Osteocyte (in vitro differentiated cells): ENCODE data around the gene SH3PXD2A. TPM values are rescaled to one million over a fixed set of nuclear protein-coding genes. Genes with fewer than 3 reads are reported as not detected.

Experiments used
- DNase-seq: peaks from one replicate; pipeline ENCODE4 v3.0.0; 2021; ENCODE audit warnings: mixed read lengths; ENCODE audit not compliant: unreplicated experiment; ENCODE audit errors: extremely low spot score
- H3K27ac Mint-ChIP-seq: one replicate; pipeline ENCODE4 v1.8.0; 2021; ENCODE audit warnings: mild to moderate bottlenecking, mixed read lengths; ENCODE audit not compliant: unreplicated experiment
- H3K27me3 Mint-ChIP-seq: one replicate; pipeline ENCODE4 v1.8.0; 2021; ENCODE audit warnings: mixed read lengths; ENCODE audit not compliant: unreplicated experiment
- H3K36me3 Mint-ChIP-seq: one replicate; pipeline ENCODE4 v1.8.0; 2021; ENCODE audit warnings: mixed read lengths; ENCODE audit not compliant: unreplicated experiment
- H3K4me1 Mint-ChIP-seq: one replicate; pipeline ENCODE4 v1.8.0; 2021; ENCODE audit warnings: mixed read lengths; ENCODE audit not compliant: unreplicated experiment
- H3K4me3 Mint-ChIP-seq: one replicate; pipeline ENCODE4 v1.8.0; 2021; ENCODE audit warnings: mild to moderate bottlenecking, moderate library complexity, mixed read lengths; ENCODE audit not compliant: unreplicated experiment
- H3K9me3 Mint-ChIP-seq: one replicate; pipeline ENCODE4 v1.8.0; 2021; ENCODE audit warnings: mixed read lengths; ENCODE audit not compliant: unreplicated experiment
- total RNA-seq: library from RNA; stranded (reverse); gene quantifications from 2 replicates; pipeline ENCODE4 v1.2.1, GENCODE V29; 2021
- TF ChIP-seq, protein P1 (sequence below): fragments of 200-600 bp; sonication (generic); IDR thresholded peaks from 2 replicates; pipeline ENCODE4 v1.5.0; 2021; ENCODE audit warnings: antibody characterized with exemption, mild to moderate bottlenecking, moderate library complexity

The SH3PXD2A gene
- total RNA-seq, 1 donor from 2014 or later = 43.0 TPM

GRCh38 chr10:103564116-103564501, 291.3 kb downstream of the SH3PXD2A start:
- H3K4me1 Mint-ChIP-seq = peaks cover 9% of the 10 kb centered on the region

DNA sequence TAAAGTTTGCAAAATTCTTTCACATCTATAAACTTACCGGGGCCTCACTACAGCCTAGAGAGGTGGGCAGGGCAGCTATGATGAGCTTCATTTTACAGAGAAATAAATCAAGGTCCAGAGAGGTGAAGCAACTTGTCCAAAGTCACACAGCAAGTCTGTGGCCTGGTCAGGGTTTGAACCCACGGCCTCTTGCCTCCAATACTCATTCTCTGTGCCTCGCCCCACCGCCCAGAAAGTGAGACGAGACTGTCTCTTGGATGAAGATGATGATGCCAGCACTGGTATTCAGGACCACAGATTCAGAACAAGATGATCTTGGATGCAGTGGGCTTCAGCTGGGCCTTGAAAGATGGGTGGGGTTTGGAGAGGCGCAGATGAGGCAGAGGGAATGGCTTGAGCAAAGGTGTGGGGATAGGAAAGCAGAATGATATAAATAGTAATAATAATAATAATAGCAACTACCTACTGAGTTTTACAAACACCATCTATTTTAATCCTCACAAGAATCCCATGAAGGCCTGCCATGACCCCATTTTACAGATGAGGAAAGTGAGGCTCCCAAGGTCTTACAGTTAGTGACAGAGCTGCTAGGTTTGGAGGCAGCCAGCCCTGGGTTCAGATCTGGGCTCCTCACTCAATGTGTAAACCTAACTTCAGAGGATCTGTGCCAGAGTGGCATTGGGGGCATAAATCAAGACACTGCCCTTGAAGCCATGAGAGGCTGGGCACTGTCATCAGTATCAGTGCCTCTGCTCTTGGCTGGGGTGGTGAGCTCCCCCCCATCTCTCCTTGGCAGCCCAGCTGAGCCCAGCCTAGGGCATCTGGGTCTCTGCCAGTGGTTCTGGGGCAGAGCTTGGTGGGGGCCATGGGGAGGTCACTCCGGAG, 291.9 kb downstream of the SH3PXD2A start:
- Mint-ChIP-seq H3K27ac (no peak overlapping the region), H3K36me3 (no peaks in the 10 kb centered on the region), H3K4me3 (no peak overlapping the region), H3K9me3 (no peaks in the 10 kb centered on the region), H3K27me3 (peaks cover 28% of the 10 kb centered on the region), H3K4me1 (peaks cover 9% of the 10 kb centered on the region)
- TF ChIP-seq, protein P1, sequence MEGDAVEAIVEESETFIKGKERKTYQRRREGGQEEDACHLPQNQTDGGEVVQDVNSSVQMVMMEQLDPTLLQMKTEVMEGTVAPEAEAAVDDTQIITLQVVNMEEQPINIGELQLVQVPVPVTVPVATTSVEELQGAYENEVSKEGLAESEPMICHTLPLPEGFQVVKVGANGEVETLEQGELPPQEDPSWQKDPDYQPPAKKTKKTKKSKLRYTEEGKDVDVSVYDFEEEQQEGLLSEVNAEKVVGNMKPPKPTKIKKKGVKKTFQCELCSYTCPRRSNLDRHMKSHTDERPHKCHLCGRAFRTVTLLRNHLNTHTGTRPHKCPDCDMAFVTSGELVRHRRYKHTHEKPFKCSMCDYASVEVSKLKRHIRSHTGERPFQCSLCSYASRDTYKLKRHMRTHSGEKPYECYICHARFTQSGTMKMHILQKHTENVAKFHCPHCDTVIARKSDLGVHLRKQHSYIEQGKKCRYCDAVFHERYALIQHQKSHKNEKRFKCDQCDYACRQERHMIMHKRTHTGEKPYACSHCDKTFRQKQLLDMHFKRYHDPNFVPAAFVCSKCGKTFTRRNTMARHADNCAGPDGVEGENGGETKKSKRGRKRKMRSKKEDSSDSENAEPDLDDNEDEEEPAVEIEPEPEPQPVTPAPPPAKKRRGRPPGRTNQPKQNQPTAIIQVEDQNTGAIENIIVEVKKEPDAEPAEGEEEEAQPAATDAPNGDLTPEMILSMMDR = no peak
- DNase-seq = no peak

More at GRCh38 chr10:103564116-103564501, 291.3 kb downstream of the SH3PXD2A start:
- no peaks in the 10 kb centered on the region for H3K9me3 Mint-ChIP-seq
- peaks cover 27% of the 10 kb centered on the region for H3K27me3 Mint-ChIP-seq
- TF ChIP-seq, protein P1 = no peak
- no peaks in the 10 kb centered on the region for H3K36me3 Mint-ChIP-seq
- H3K27ac Mint-ChIP-seq = no peak overlapping the region
- DNase-seq = no peak
- no peak overlapping the region for H3K4me3 Mint-ChIP-seq

DNA sequence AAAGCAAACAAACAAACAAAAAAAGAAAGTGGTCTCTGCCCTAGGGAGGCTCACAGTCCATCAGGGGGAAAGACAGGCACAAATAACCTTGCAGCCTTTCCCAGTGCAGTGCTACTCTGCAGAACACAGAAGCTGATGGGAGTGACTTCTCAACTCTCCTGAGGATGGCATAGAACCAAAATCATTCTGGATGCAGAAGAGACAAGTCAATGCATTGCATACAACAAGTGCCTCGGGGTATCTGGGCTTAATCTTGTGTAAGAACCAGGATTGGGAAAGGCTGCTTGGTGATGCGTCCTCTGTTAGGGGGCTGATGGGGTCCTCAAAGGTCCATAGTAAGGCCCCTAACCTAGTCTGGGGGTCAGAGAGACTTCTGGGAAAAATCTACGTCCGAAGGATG, 293.0 kb downstream of the SH3PXD2A start:
- Mint-ChIP-seq H3K4me1 (peaks cover 9% of the 10 kb centered on the region), H3K9me3 (no peaks in the 10 kb centered on the region), H3K27ac (no peak overlapping the region), H3K4me3 (no peak overlapping the region), H3K36me3 (no peaks in the 10 kb centered on the region), H3K27me3 (peaks cover 35% of the 10 kb centered on the region)
- DNase-seq = no peak
- TF ChIP-seq, protein P1 = no peak

GRCh38 chr10:103560886-103561285, 294.5 kb downstream of the SH3PXD2A start:
- no peak for DNase-seq
- TF ChIP-seq, protein P1 = no peak
- Mint-ChIP-seq H3K4me1 (peaks cover 11% of the 10 kb centered on the region), H3K4me3 (no peak overlapping the region), H3K9me3 (no peaks in the 10 kb centered on the region), H3K27ac (no peak overlapping the region), H3K27me3 (peaks cover 37% of the 10 kb centered on the region), H3K36me3 (no peaks in the 10 kb centered on the region)

- Mint-ChIP-seq H3K4me1 (peaks cover 14% of the 10 kb centered on the region), H3K36me3 (no peaks in the 10 kb centered on the region), H3K27ac (no peak overlapping the region), H3K9me3 (no peaks in the 10 kb centered on the region), H3K4me3 (no peak overlapping the region), H3K27me3 (peaks cover 37% of the 10 kb centered on the region)
- DNase-seq = no peak
- TF ChIP-seq, protein P1 = no peak
Measured at GRCh38 chr10:103559776-103560175, 295.6 kb downstream of the SH3PXD2A start.
